GM23248 (cell line): ENCODE results near the gene GPC3.

Source experiments
- EZH2 ChIP-seq: fragments of 200-600 bp; sonication (generic); IDR thresholded peaks from 2 replicates; pipeline ENCODE4 v1.6.1; 2018; ENCODE audit warnings: antibody characterized with exemption, mild to moderate bottlenecking; ENCODE audit not compliant: insufficient read depth, poor library complexity, severe bottlenecking
- EZH2phosphoT487 ChIP-seq: fragments of 200-600 bp; sonication (generic); IDR thresholded peaks from 2 replicates; pipeline ENCODE4 v1.6.1; 2018; ENCODE audit warnings: antibody characterized with exemption, moderate library complexity, mild to moderate bottlenecking, low read depth; ENCODE audit not compliant: insufficient read depth

- no peak for TF ChIP-seq EZH2
- no peak for TF ChIP-seq EZH2phosphoT487
Measured at GRCh38 chrX:133745349-133745748, 240.0 kb downstream of the GPC3 start.
